HG02763 (cell line): Measurements from ENCODE around the gene DUSP5.
A peak's percentile ranks its signal among the peaks of the same experiment; 100 is the strongest.

Source experiments
- ATAC-seq: cut with Tn5 transposase; IDR thresholded peaks from one replicate; pipeline ENCODE4 v1.9.1; 2021; ENCODE audit warnings: mild to moderate bottlenecking, moderate library complexity; ENCODE audit not compliant: unreplicated experiment

Gene DUSP5

DNA sequence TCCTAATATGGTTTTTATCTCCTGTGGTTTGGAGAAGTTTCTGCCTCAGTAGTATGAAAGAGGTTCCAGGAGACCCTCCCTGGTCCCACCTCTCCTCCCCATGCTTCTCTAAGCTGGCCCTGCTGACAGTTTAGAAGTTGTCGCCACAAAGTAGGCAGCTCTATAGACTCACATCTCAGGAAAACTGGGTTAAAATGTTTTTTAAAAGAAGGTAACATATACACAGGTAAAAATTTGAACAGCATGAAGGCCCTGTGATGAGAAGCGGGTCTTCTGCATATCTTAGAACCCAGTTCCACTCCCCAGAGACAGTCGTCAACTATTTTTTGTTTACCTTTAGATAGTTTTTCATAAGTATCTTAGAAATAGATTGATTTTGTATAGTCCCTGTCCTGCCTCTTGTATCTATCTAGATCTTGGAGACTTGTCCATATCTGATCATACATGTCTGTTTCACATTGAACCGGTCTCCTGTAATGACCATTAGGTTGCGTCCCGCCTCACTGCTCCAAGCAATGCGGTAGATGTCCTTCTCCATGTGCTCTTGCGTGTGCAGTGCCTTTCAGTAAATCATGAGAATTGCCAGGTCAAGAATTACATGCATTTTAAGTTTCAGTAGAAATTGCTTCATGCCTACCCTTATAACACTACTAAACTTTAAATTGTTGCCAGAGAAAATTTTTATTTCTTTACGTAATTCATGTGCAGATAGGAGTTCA, 2.2 kb downstream of the DUSP5 start:
- ATAC-seq, result no peak

DNA sequence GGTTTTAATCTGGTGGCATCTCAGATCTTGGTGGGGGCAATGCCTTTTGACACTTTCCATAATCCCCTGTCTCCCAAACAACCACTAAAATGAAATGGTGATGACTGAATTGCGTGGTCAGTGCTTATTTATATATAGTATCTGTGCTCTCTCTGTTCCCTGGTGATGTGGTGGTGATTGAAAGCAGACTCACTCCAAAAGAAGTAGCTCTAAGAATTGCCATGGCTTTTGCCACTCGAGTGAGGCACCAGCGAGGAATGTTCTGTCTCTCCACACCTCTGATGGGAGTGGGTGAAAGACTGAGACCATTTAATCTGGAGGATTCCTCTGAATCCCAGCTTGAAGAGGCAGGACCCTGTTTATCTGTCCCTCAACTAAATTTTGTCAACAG, 2.8 kb downstream of the DUSP5 start:
- ATAC-seq, result no peak

DNA sequence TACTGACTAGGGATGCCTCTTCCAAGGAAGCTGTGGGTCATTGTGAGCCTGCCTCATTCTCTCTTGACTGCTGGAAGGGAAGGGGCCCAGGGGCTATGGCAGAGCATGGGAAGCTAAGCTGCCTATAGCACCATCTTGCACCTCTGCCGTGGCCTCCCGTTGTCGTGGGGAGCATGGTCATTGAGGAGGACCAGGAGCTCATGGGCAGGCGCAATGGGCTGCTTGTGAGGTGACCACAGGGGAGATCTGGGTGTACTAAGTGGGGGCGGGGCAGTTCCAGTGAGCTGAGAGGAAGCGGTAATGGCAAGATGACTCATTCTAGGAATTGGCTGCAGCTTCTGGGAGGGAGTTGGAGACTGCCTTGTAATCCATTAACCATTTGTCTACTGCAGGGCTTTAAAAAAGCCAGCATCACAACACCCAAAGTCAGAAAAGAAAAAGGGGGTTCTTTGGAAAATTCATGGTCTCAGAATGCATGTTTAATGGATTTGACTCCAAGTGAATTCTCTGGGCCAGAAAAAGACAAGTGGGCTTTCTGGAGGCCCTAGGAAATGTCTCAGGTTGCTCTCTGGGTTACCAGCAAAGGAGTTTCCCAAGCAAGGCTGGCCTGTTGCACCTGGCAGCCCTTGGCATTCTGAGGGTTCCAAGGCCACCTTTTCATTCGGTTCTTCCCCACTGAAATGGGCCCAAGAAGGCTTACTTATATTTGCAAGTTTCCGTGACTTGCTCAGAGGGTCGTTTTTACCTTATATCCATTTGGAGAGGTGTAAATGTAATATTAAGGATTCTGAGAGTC, 3.6 kb downstream of the DUSP5 start:
- ATAC-seq, result no peak

DNA sequence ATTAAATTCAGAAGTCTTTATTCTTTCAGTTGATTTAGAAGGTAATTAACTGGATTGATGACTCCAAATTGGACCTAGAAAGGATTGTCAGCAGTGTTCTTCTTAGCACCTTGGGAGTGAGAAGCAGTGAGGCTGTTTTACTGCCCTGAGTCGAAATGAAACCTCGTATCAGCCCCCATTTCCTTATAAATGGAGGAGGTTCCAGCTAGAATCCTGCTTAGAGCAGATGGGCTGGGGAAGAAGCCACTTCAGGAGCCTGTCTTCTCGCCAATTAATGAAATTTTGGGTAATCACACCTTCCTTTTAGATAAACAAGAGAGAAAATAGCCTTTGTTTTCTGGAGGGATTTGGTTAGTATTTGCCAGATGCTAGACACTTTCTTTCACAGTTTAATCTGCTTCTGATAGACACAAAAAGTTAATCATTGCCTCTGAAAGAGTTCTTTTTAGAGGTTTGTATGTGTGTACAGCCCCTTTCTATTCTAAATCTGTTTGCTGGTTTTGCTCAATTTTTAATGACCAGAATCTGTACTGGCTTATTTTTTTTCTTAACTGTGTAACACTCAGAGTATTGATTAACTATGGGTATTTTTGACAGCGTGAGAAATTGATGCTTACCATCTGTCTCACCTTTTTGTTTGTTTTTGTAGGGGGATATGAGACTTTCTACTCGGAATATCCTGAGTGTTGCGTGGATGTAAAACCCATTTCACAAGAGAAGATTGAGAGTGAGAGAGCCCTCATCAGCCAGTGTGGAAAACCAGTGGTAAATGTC, 4.6 kb downstream of the DUSP5 start:
- ATAC-seq, result no peak

DNA sequence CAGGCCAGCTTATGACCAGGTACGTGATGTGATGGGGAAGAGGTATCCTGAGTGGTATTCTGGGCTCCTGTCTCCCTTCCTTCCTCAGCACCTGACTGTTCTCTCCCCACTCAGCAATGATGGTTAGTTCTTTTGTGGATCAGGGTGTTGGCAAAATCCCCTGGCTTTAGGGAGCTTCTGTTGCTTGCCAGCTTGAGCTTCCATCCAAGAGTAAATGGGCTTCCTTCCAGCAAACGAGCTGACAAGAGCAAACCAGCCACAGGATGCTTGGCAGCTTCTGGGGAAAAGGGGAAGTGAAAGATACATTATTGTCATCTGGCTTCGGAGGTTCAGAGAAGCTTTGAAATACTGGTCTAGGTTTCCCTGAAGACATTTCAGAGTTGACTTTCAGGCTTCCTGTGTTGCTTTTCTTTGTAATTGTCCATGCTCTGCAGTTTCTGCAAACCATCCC, 5.2 kb downstream of the DUSP5 start:
- peak; percentile 32 for ATAC-seq

DNA sequence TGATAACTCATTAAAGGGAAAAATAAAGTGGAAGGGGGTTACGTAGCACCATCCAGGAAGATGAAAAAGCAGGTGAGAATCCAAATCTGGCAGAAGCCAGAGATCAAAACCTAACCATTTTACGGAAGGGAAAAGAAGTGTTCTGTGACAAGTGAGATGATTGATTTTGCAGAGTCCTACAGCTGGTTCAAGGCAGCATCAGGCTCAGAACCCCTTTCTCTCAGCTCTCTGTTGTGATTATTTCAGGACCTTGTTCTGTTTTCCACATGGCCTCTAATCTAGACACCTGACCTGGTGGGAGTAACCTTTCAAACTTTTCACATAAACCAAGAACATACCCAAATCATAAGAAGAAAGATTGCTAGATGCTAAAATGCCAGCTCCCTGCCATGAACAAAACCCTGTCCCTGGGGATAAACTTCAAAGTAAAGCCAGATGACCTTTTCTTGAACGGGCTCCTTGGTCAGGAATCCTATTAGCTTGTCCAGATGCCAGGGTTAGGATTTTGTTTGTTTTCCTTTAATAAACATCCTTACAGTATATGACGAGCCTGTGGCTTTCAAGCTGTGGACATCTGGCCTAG, 5.9 kb downstream of the DUSP5 start:
- no peak for ATAC-seq

DNA sequence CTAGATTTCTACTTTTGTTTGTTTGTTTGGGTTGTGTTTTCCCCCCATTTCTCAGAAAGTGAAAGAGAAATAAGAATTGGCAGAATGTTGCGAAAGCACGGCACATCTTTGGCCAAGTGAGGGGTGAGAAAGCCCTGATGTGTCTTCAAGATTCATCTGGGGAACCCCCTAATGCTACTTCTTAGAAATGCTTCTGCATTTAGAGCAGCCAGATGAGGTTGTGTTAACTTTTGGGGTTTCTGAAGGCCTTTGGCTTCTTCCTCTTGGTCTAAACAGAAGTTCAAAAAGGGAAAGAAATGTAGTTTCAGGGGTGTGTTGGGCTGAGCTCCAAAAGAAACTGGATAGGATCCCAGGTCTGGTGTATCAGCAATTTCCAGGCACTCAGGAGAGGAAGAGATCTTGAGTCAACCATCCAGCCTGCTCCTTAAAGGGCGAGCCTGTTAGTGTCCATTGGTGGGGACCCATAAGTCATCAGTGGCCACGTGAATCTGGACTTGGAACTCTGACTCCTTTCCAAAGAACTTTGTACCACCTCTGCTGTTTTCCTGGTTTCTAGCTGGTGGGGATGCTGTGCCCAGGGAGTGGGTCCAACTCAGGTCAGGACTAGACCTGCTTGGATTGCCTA, 6.5 kb downstream of the DUSP5 start:
- peak; percentile 48 for ATAC-seq

DNA sequence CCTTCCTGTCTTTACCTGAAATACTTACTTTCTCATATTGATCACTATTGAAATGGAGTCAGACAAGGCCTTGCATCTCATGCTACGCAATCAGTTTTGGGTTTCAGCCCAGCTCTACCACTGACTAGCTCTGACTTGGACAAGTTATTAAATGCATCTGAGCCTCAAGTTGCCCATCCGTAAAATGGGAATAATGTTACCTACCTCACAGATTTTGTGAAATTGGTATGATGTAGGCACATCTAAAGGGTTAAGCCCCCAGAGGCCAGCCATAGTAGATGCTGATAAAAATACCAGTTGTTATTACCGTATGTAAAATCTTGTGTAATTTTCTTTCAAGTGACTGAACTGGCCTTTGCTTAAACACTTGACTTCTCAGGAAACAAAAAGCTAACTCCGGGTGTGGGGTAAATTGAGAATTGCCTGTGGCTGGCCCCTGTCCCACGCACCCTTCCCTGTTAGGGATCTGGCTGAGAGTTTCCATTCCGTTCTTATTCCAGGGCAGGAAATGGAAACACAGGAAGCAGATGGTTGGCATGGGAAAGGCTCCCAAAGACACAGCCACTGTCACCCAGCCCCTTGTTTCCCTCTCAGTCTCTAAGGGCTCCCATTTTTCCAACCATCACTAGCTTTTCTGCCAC, 7.5 kb downstream of the DUSP5 start:
- ATAC-seq, result no peak

DNA sequence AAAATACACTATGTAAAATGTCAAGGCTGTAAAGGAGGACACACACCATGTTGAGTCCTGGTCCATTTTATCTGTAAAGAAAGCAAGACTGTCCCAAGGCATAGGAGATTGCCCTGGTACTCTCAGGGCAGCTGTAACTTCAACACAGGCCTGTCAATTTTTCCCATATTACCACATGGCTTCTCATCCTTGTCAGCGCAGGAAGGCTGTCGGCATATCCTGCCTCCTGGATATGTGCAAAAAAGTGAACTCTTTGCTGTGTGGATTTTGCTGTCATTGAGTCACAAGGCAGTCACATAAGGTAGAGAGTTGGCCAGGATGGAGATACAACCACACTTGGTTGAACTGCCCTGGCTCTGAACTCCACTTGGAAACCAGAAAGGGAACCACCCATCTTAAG, 8.7 kb downstream of the DUSP5 start:
- no peak for ATAC-seq

DNA sequence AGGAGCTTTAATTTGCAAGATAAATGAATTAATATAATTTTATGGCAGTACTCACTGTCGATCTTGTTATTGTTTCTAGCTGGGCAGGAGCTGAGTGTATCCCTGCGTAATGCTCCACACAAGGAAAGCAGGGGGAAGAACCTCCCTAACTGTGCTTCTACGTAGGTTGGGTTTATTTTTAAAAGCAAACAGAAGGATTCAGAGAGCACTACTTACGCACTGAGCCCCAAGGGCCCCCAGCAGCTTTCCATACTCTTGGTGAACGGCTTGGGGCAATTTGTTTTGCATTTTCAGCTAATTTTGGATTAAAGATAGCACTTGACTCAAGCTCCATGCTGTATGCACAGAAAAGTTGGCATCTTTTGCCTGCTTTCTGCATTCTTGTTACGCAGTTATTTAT, 9.6 kb downstream of the DUSP5 start:
- no peak for ATAC-seq

DNA sequence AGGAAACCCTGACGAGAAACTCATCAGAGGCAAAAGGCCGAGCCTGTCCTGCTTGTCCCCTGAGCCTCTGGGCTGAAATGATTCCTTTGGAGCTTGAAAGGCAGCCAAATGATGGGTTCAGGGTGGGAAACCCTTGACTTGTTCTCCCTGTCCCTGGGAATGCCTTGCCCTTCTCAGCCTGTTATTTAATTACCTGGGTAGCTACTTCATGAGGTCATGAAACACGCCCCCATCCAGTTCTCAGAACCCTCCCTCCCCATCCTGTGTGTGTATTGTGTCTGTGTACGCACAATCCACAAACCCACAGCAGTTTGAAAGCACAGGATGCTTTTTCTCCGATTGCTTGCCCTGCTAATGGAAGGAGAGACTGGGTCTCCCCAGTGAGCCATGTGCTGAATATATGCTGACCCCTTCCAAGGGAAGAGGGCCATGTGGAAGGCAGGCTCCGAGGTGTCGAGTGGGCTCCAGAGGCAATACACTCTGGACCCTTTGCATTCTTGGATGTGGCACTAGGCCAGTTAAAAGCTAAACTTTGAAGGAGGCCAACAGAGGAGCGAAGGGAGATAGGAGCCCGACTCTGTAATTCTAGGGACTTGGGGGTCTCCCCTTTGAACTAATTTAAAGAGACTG, 10.6 kb downstream of the DUSP5 start:
- no peak for ATAC-seq

DNA sequence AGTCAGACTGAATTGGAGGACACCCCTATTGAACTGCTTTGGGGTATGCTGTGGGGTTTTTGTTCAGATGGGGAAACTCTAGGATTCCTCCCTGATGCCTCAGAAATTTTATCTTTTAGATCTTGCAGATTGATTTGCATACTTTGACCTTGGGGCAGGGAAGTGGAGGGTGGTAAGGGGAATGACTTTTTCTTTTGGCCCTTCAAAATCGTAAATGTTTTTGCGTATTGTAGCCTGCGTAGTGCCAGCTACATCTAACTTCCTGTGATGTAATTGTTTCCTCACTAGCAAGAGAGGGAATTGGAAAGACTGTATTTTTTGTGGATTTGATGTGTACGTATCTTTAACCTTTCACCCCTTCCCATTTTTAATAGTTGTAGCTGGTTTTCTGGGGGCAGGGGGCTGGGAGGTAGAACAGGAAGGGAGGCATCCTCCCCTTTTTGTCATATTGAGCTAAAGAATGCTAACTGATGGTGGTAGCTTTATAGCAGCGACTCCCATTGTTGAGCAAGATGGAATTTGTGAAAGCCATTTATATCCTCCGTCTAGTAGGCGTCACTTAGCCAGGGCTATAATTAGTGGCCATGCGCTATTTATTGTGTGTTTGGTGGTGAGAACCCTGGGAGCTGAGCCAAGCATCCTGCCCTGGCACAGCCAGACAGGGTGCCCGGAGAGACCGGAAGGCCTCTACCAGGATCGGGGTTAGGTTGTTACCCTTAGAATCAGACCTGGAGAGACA, 11.3 kb downstream of the DUSP5 start:
- no peak for ATAC-seq

DNA sequence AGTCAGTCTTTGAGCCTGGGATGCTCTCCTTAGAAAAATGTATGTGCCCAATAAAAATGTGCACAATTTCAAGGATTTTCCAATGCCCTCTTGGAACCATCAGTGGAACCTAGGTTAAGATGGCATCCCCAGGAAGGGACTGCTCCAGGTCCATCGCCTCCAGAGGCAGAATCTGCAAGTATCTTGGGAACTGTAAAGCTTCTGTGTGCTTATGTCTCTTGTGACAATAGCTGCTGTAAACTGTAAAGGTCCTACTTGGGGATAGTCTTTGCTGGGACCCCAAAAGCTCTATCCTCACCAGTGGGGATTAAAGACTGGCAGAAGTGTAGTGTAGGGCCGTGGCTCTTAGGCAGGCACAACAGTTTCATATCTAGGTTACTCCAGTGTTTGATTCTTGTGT, 11.9 kb downstream of the DUSP5 start:
- no peak for ATAC-seq

DNA sequence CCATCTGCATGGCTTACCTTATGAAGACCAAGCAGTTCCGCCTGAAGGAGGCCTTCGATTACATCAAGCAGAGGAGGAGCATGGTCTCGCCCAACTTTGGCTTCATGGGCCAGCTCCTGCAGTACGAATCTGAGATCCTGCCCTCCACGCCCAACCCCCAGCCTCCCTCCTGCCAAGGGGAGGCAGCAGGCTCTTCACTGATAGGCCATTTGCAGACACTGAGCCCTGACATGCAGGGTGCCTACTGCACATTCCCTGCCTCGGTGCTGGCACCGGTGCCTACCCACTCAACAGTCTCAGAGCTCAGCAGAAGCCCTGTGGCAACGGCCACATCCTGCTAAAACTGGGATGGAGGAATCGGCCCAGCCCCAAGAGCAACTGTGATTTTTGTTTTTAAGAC, 12.4 kb downstream of the DUSP5 start:
- ATAC-seq, result no peak

DNA sequence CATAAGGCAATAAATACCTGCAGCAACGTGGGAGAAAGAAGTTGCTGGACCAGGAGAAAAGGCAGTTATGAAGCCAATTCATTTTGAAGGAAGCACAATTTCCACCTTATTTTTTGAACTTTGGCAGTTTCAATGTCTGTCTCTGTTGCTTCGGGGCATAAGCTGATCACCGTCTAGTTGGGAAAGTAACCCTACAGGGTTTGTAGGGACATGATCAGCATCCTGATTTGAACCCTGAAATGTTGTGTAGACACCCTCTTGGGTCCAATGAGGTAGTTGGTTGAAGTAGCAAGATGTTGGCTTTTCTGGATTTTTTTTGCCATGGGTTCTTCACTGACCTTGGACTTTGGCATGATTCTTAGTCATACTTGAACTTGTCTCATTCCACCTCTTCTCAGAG, 13.0 kb downstream of the DUSP5 start:
- ATAC-seq, result no peak

DNA sequence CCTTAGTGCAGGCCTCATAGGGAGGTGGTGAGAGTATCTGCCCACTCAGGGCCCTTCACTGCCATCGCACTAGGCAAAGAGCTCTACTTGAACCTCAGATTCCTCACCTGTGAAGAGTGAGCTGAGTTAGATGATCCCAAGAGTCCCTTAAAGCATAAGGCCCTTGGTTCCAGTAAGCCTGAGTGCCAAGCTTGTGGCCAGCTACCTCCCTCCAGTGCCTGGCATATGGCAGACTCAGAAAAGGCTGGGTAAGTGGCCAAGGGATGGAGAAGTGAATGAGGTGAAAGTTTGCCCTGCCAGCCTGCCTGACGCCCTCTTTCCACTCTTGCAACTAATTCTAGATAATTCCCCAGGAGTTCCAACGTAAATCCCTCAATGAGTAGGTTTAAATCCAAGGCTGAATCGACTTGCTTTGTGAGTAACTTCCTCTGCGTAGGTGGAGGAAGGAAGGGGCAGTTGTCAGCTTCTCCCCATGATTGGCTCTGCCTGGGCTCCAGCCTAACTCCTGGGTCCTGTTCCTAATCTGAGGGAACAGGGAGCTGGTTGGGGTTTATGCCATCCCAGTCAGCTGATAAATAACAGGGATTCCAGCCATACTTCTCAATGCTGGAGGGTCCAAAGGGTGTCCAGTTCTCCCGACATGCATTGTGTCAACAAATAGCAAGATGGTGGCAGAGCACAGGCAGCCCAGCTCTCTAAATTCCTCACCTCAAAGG, 14.2 kb downstream of the DUSP5 start:
- no peak for ATAC-seq

DNA sequence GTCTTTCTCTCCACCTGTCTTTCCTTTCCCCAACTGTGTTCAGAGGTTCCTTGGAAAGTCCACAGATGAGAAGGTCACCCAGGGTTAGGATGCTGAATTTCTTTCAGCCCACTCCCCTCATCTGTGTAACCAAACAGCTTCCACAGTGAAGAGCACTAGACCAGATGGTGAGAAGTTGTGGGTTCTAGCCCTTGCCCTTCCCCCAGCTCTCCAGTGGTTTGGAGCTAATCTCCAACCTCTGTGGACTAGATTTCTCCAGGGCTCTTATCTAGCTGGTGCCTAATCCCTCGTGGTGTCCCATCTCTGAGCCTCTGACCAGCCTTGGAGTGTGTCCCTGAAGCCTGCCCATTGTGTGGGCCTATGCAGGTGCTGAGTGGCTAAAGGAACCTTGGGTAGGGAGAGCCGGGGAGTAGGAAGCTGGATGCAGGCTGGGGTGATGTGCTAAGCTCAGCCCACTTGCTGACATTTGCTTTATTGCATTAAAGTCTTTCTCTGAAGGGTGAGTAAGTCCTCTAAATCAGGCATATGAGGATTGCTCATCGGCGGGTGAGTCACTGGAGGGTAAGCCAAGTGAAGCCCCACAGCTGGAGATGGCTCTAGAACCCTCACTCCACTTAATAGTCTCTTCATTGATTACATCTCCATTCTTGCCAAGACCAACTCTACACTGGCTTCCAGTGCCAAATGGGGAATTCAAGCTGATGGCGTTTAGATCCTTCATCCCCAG, 14.9 kb downstream of the DUSP5 start:
- ATAC-seq, result no peak

DNA sequence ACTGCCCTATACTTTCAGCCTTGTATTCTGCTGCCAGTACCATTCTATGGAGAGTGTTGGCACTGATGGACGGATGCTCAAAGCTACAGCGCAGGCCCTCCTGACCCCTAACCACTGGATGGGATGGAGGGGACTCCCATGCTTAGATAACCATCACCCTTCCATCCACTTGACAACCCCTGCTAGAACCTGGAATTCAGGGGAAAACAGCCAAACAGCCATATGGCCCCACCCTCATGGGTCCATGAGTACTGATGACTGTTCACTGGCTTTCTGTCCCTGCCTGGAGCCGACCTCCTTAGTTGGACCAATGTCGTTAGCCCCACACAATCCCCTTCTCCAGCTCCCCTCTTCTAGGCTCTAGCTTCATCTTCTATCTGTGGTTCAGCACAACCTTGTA, 16.2 kb downstream of the DUSP5 start:
- ATAC-seq, result no peak
